Measurements from ENCODE around the gene SPDL1.
"Not testable (repeated sequence)": the region's sequence is repeated elsewhere in the genome, so short reads cannot be mapped to it uniquely, and the experiment has no call there.

Gene SPDL1

DNA sequence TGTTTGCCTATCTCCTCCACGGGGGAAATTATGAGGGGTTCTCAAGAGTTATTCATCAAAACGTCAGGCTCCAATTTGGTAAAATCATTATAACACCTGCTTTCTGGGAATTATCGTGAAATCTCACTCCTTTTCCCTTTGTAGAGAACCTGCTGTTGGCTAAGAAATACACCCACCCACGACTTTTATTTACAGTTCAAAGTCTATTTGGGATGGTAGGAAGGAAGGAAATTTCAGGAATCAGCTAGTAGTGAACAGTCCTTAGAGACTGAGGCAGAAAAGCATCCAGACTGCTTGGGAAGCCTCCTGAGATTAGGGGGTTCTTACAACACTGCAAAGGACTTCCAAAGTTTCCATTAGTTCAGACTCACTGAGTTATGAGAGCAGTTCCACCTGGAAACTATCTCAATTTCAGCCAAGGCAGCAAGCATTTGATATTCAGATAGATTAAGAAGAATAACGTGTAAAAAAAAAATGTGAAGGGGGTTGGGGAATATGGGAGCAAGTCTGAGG lies 9.4 kb upstream of the SPDL1 start:
- no peak for DNase-seq (ENCODE audit: low read depth)

GRCh38 chr5:169576181-169576598 lies 7.4 kb upstream of the SPDL1 start:
- no peak for DNase-seq (ENCODE audit: low read depth)

GRCh38 chr5:169577951-169578350 lies 5.6 kb upstream of the SPDL1 start:
- DNase-seq (ENCODE audit: low read depth), result no peak

DNA sequence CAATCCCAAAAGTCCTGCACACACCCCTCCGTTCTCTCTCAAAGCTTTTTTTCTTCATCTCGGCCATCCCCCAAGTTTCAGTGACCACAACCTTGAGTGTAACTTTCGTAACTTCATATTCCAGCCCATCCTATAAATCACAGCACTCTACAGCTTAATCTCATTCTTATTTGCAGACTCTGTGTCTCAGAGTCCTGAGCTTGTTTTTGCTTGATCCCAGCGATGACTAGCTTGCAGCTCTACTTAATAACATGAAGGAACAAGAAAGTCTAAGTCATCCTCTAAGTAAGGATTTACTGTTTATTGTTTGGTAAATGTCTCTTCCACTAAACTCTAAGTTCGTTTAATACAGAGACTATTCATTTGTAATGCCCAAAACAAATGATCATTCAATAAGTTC lies 2.6 kb upstream of the SPDL1 start:
- DNase-seq (ENCODE audit: low read depth), result no peak

GRCh38 chr5:169581580-169582227 lies 1.9 kb upstream of the SPDL1 start:
- DNase-seq (ENCODE audit: low read depth), result peak; percentile 6

DNA sequence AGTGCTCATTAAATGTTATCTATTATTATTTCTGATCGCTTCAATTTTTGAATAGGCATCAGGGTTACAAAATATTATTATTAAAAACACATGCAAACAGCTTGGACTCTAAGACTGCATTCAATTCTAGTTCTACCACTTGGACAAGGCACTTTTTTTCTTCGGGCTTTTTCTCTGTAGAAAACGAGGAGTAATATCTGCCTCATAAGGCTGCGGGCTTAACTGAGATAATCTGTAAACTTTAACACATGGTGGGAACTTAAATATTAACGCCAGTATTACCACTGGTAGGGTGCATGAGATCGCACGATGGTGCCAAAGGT lies 511 bp upstream of the SPDL1 start:
- DNase-seq (ENCODE audit: low read depth), result no peak

- DNase-seq (ENCODE audit: low read depth), result no peak
Observed at GRCh38 chr5:169584998-169585451, 1.5 kb downstream of the SPDL1 start.

DNA sequence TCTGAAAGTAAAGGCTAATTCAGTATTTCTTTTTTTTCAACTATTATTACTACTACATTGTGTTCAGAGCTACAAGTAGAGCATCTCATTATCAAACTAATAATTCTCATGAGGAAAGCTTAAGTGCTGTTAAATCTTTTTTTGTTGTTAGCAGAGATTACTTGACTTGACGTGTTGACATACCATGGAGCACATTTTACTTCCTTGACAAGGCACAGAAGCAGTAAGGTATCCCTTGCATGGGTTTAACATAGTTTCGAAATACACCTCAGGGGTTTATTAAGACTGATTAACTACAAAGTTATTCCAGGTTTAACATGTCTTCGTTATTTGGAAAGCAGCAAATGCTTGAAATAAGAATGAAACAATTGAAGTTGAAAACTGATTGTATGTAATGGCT lies 7.0 kb downstream of the SPDL1 start:
- no peak for DNase-seq (ENCODE audit: low read depth)

DNA sequence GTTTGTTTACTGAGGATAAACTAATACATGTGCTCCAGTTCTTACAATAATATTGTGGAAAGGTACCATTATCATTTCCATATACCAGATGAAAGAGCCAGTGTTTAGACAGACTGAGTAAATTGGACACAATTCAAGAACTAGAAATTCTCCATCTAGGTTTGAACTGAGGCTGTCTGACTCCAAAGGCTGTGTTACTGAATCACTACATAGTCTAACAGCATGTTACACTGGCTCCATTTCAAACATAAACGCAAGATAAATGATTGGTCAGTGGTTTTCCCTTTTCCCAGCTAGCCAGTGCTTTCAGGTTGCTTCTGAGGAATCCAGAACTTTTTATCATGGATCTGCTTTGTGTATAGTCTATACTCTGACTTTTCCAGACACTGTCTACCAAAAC lies 8.1 kb downstream of the SPDL1 start:
- DNase-seq (ENCODE audit: low read depth), result no peak

GRCh38 chr5:169592937-169593650 lies 9.5 kb downstream of the SPDL1 start:
- no peak for DNase-seq (ENCODE audit: low read depth)

DNA sequence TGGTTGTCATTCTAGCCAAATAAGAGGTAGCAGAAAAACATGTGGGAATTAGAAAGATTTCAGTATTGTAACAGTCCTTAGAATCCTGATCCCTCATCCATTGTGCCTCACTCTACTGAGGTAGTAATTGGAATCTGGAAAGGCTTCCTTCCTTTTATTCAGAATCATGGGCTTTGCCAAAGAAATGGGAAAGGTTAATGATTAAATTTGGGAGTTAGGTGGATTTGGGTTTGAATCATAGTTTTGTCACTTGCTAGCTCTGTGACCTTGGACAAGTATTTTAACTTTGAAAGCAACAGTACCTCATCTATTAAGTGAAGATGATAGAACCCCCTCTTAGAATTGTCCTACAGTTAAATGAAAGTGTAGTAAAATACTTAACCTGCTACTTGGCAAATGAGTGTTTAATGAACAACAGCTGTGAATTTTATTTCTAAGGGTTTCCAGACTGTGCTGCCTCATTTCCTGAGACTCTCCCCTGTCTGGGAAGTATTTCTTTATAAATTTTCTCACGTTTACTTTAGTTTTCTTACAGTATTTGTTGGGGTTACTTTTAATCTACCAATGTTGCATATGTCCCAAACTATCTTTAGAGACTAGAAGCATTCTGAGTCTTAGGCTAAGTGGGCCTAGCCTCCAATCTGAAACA lies 11.7 kb downstream of the SPDL1 start:
- no peak for DNase-seq (ENCODE audit: low read depth)

DNA sequence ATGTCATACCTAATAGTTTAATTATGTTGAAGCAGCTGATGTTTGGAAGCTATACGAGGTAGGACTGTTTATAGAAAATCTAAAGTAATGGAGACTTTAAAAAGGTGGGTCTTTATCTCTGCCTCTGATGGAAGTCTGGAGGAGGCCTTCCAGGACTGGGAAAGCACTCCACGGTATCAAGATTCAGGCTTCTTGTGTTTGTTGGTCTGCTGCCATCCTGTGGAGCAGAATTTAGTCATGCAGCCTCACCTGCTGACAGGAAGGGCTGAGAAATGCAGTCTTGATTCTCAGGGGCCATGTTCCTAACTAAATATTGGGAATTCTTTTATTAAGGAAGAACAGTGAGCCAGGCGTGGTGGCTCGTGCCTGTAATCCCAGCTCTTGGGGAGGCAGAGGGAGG lies 15.9 kb downstream of the SPDL1 start:
- DNase-seq (ENCODE audit: low read depth), result no peak

- DNase-seq (ENCODE audit: low read depth), result no peak
Observed at GRCh38 chr5:169602535-169602934, 19.0 kb downstream of the SPDL1 start.

GRCh38 chr5:169606279-169606678 lies 22.7 kb downstream of the SPDL1 start:
- DNase-seq (ENCODE audit: low read depth), result no peak

DNA sequence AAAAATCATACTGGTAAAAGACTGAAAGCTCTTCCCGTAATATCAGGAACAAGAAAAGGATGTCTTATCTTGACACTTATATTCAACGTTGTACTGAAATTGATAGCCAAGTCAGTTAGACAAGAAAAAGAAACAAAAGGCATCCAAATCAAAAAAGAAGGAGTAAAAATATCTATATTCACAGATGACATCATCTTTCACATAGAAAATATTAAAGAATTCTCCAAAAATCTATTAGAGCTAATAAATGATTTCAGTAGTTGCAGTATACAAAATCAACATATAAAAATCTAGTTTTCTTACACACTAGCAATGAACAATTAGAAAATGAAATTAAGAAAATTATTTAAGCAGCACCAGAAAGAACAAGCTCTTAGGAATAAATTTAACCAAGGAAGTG lies 24.3 kb downstream of the SPDL1 start:
- no peak for DNase-seq (ENCODE audit: low read depth)

- no peak for DNase-seq (ENCODE audit: low read depth)
Observed at GRCh38 chr5:169609716-169610115, 26.1 kb downstream of the SPDL1 start.

GRCh38 chr5:169610606-169611005 lies 27.0 kb downstream of the SPDL1 start:
- no peak for DNase-seq (ENCODE audit: low read depth)

- no peak for DNase-seq (ENCODE audit: low read depth)
Observed at GRCh38 chr5:169615561-169615960, 32.0 kb downstream of the SPDL1 start.

- DNase-seq (ENCODE audit: low read depth), result not testable (repeated sequence)
Observed at GRCh38 chr5:169624307-169624706, 40.7 kb downstream of the SPDL1 start.

GRCh38 chr5:169626779-169627178 lies 43.2 kb downstream of the SPDL1 start:
- DNase-seq (ENCODE audit: low read depth), result no peak

- DNase-seq (ENCODE audit: low read depth), result no peak
Observed at GRCh38 chr5:169627551-169627950, 44.0 kb downstream of the SPDL1 start.

GRCh38 chr5:169628892-169629291 lies 45.3 kb downstream of the SPDL1 start:
- DNase-seq (ENCODE audit: low read depth), result no peak

GRCh38 chr5:169629847-169630548 lies 46.4 kb downstream of the SPDL1 start:
- DNase-seq (ENCODE audit: low read depth), result no peak

Measured in stimulated activated CD8-positive, alpha-beta memory T cell treated with anti-CD3 and anti-CD28 coated beads, Interleukin-15, amount 100 ng/mL, for 24 hours (primary cell).